K562 (cell line): ENCODE results near the gene PDIA5. TPM values are rescaled to one million over a fixed set of nuclear protein-coding genes. Genes with fewer than 3 reads are reported as not detected.

Experiments used
- BRF2 ChIP-seq: IDR thresholded peaks from 3 replicates; pipeline ENCODE4 v1.6.1; 2011; ENCODE audit warnings: borderline replicate concordance, mild to moderate bottlenecking; ENCODE audit not compliant: insufficient read length, insufficient read depth
- CBFA2T2 ChIP-seq: fragments of 450-650 bp; conservative IDR thresholded peaks from 2 replicates; pipeline ENCODE4 v1.6.1; 2017; ENCODE audit warnings: mild to moderate bottlenecking
- NR4A1 ChIP-seq, 2 experiments: fragments of 250-450 bp in 1 of 2; fragments of 450-650 bp in 1 of 2; sonication (Bioruptor Pico) in 1 of 2; IDR thresholded peaks; 2 replicates each; pipeline versions ENCODE4 v1.4.0 to v1.6.1; 2016 to 2020; ENCODE audit warnings: mild to moderate bottlenecking in 2 of 2, missing compliant biosample characterization in 1 of 2, missing genetic modification characterization in 1 of 2, moderate library complexity in 1 of 2
- PHF21A ChIP-seq: fragments of 450-650 bp; IDR thresholded peaks from 2 replicates; pipeline ENCODE4 v1.6.1; 2017; ENCODE audit warnings: low read depth, borderline replicate concordance
- ZNF232 ChIP-seq: sonication (generic); formaldehyde crosslinking; IDR thresholded peaks from 2 replicates; pipeline ENCODE4 v1.8.0; 2022; ENCODE audit warnings: mild to moderate bottlenecking, missing genetic modification reagents
- ZNF316 ChIP-seq: fragments of 450-650 bp; IDR thresholded peaks from 2 replicates; pipeline ENCODE4 v1.6.1; 2016
- ZNF584 ChIP-seq: fragments of 200-800 bp; sonication (Bioruptor generic); IDR thresholded peaks from 2 replicates; pipeline ENCODE4 v1.6.1; 2016; ENCODE audit warnings: low read depth, mild to moderate bottlenecking, missing genetic modification characterization, missing compliant biosample characterization
- polyA plus RNA-seq, 8 experiments: library from polyadenylated mRNA; depleted of rRNA in 4 of 8; stranded (reverse) in 5 of 8; unstranded in 3 of 8; fragments of >200 nt; fragmentation: Nextera tagmentation in 2 of 8; fragmentation: Illumina TruSeq in 1 of 8; extraction: Ambion mirVana in 2 of 8; extraction: Trizol in 1 of 8; gene quantifications; 2 replicates each; pipeline versions ENCODE4 v1.2.1 to v1.2.3, GENCODE V29; 2011 to 2014; ENCODE audit warnings: inconsistent platforms in 1 of 8, missing spikeins in 1 of 8
- total RNA-seq, 7 experiments: library from RNA; depleted of rRNA in 6 of 7; stranded (reverse); fragments of >200 nt in 6 of 7; fragmentation: Illumina TruSeq in 2 of 7; extraction: Trizol in 2 of 7; gene quantifications; 2 replicates each; pipeline versions ENCODE4 v1.2.1 to v1.2.3, GENCODE V29; 2011 to 2021; ENCODE audit warnings: low replicate concordance in 1 of 7
- TF ChIP-seq, protein P1 (sequence below), 2 experiments: fragments of 450-650 bp; formaldehyde crosslinking in 1 of 2; IDR thresholded peaks; 2 replicates each; pipeline versions ENCODE4 v1.4.0 to v1.6.1; 2014 to 2020; ENCODE audit warnings: mild to moderate bottlenecking in 2 of 2, borderline replicate concordance in 1 of 2, low read depth in 1 of 2
- TF ChIP-seq, protein P2 (sequence below): fragments of 250-450 bp; sonication (Bioruptor Pico); IDR thresholded peaks from 2 replicates; pipeline ENCODE4 v1.8.0; 2022; ENCODE audit warnings: inconsistent platforms

Gene PDIA5
- total and polyA plus RNA-seq, 9 of the 15 experiments (the other 6 are each of a cell fraction or from before 2014, with no cell fraction given): 3.4 to 31.8 (median 19.6) TPM

GRCh38 chr3:123093696-123094095 lies 26.9 kb downstream of the PDIA5 start (continued):
- TF ChIP-seq, protein P1, sequence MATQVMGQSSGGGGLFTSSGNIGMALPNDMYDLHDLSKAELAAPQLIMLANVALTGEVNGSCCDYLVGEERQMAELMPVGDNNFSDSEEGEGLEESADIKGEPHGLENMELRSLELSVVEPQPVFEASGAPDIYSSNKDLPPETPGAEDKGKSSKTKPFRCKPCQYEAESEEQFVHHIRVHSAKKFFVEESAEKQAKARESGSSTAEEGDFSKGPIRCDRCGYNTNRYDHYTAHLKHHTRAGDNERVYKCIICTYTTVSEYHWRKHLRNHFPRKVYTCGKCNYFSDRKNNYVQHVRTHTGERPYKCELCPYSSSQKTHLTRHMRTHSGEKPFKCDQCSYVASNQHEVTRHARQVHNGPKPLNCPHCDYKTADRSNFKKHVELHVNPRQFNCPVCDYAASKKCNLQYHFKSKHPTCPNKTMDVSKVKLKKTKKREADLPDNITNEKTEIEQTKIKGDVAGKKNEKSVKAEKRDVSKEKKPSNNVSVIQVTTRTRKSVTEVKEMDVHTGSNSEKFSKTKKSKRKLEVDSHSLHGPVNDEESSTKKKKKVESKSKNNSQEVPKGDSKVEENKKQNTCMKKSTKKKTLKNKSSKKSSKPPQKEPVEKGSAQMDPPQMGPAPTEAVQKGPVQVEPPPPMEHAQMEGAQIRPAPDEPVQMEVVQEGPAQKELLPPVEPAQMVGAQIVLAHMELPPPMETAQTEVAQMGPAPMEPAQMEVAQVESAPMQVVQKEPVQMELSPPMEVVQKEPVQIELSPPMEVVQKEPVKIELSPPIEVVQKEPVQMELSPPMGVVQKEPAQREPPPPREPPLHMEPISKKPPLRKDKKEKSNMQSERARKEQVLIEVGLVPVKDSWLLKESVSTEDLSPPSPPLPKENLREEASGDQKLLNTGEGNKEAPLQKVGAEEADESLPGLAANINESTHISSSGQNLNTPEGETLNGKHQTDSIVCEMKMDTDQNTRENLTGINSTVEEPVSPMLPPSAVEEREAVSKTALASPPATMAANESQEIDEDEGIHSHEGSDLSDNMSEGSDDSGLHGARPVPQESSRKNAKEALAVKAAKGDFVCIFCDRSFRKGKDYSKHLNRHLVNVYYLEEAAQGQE (IDR thresholded peaks at IDR 0.05; ENCODE audit: borderline replicate concordance): no peak
- TF ChIP-seq, protein P1 (CRISPR knock-in tag; IDR thresholded peaks at IDR 0.05; ENCODE audit: low read depth): no peak
- TF ChIP-seq, protein P2, sequence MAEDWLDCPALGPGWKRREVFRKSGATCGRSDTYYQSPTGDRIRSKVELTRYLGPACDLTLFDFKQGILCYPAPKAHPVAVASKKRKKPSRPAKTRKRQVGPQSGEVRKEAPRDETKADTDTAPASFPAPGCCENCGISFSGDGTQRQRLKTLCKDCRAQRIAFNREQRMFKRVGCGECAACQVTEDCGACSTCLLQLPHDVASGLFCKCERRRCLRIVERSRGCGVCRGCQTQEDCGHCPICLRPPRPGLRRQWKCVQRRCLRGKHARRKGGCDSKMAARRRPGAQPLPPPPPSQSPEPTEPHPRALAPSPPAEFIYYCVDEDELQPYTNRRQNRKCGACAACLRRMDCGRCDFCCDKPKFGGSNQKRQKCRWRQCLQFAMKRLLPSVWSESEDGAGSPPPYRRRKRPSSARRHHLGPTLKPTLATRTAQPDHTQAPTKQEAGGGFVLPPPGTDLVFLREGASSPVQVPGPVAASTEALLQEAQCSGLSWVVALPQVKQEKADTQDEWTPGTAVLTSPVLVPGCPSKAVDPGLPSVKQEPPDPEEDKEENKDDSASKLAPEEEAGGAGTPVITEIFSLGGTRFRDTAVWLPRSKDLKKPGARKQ (CRISPR knock-in tag): no peak
- TF ChIP-seq NR4A1 (CRISPR knock-in tag; IDR thresholded peaks at IDR 0.05): no peak
- no peak for TF ChIP-seq NR4A1 (tag; IDR thresholded peaks at IDR 0.05)
- no peak for TF ChIP-seq PHF21A
- no peak for TF ChIP-seq CBFA2T2
- no peak for TF ChIP-seq ZNF584
- TF ChIP-seq ZNF232 (CRISPR knock-in tag): no peak
- no peak for TF ChIP-seq ZNF316
- TF ChIP-seq BRF2: no peak
